ENCODE measurements around the gene CRY2. TPM values are rescaled to one million over a fixed set of nuclear protein-coding genes. Genes with fewer than 3 reads are reported as not detected.

The CRY2 gene
- total RNA-seq, 1 donor from 2014 or later: 8.5 TPM

- TF ChIP-seq, protein P1, sequence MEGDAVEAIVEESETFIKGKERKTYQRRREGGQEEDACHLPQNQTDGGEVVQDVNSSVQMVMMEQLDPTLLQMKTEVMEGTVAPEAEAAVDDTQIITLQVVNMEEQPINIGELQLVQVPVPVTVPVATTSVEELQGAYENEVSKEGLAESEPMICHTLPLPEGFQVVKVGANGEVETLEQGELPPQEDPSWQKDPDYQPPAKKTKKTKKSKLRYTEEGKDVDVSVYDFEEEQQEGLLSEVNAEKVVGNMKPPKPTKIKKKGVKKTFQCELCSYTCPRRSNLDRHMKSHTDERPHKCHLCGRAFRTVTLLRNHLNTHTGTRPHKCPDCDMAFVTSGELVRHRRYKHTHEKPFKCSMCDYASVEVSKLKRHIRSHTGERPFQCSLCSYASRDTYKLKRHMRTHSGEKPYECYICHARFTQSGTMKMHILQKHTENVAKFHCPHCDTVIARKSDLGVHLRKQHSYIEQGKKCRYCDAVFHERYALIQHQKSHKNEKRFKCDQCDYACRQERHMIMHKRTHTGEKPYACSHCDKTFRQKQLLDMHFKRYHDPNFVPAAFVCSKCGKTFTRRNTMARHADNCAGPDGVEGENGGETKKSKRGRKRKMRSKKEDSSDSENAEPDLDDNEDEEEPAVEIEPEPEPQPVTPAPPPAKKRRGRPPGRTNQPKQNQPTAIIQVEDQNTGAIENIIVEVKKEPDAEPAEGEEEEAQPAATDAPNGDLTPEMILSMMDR (IDR thresholded peaks at IDR 0.05; ENCODE audit: insufficient read depth, low read length, poor library complexity, severe bottlenecking): no peak
- no peak for DNase-seq (ENCODE audit: low read depth)
- Histone ChIP-seq H3K27me3 (ENCODE audit: control insufficient read depth, insufficient read depth, low read length) (peaks cover 11% of the 10 kb centered on the region), H3K36me3 (ENCODE audit: control insufficient read depth, insufficient read depth, low read length) (no peaks in the 10 kb centered on the region), H3K4me3 (ENCODE audit: low read depth, low read length) (no peak overlapping the region)
Observed at GRCh38 chr11:45884596-45885185, 37.4 kb downstream of the CRY2 start.

- Histone ChIP-seq H3K27me3 (ENCODE audit: control insufficient read depth, insufficient read depth, low read length) (peaks cover 11% of the 10 kb centered on the region), H3K36me3 (ENCODE audit: control insufficient read depth, insufficient read depth, low read length) (no peaks in the 10 kb centered on the region), H3K4me3 (ENCODE audit: low read depth, low read length) (peak within 1 kb of the TSS; percentile 30)
- TF ChIP-seq, protein P1 (IDR thresholded peaks at IDR 0.05; ENCODE audit: insufficient read depth, low read length, poor library complexity, severe bottlenecking): no peak
- no peak for DNase-seq (ENCODE audit: low read depth)
Observed at GRCh38 chr11:45885274-45885920, 38.1 kb downstream of the CRY2 start, which contains the start of gene MAPK8IP1. MAPK8IP1 (plus strand) TSS chr11:45885651; CDS start chr11:45885821, 170 bp downstream.

DNA sequence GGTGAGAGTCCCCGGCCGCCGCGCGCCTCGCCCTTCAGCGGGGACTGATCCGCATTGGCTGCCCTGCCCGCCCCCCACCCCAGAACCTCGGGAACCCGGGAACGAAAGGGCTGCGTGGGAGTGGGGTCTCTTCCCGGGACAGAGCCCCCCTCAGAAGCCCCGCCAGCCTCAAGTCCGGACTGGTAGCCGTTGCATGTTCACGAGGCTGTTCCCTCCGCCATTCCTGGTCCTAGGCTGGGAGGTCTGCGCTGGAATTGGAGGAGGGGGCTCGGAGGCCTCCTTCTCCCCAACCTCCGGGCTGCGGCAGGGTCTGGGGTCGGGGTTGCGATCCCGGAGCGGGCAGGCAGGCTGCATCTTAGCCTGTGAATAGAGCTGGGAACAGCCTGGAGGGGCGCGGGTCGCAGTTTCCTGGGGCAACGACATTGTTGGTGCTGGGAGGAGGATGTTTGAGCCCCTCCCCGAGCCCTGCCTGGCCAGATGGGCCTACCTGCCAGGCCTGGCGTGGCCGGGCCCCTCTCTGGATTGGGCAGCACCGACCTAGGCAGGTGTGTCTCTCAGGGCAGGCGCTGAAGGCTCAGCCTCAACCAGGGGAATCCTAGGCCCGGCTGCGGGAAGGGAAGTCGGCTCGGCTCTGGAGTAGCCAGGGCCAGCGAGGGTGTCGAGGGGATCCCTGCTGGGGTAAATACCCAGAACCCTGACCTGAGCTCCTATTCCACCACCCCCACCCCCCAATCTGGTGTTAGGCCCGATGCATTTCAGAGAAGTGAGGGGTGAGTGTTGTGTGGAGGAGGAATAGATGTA is 38.8 kb downstream of the CRY2 start:
- no peaks in the 10 kb centered on the region for H3K36me3 ChIP-seq (ENCODE audit: control insufficient read depth, insufficient read depth, low read length)
- TF ChIP-seq, protein P1 (IDR thresholded peaks at IDR 0.05; ENCODE audit: insufficient read depth, low read length, poor library complexity, severe bottlenecking): no peak
- DNase-seq (ENCODE audit: low read depth): no peak
- peak overlapping the region; percentile 30 for H3K4me3 ChIP-seq (ENCODE audit: low read depth, low read length)
- peaks cover 11% of the 10 kb centered on the region for H3K27me3 ChIP-seq (ENCODE audit: control insufficient read depth, insufficient read depth, low read length)

GRCh38 chr11:45886816-45887520 is 39.7 kb downstream of the CRY2 start:
- Histone ChIP-seq H3K36me3 (ENCODE audit: control insufficient read depth, insufficient read depth, low read length) (no peaks in the 10 kb centered on the region), H3K27me3 (ENCODE audit: control insufficient read depth, insufficient read depth, low read length) (peaks cover 15% of the 10 kb centered on the region), H3K4me3 (ENCODE audit: low read depth, low read length) (no peak overlapping the region)
- no peak for DNase-seq (ENCODE audit: low read depth)
- TF ChIP-seq, protein P1 (IDR thresholded peaks at IDR 0.05; ENCODE audit: insufficient read depth, low read length, poor library complexity, severe bottlenecking): no peak

DNA sequence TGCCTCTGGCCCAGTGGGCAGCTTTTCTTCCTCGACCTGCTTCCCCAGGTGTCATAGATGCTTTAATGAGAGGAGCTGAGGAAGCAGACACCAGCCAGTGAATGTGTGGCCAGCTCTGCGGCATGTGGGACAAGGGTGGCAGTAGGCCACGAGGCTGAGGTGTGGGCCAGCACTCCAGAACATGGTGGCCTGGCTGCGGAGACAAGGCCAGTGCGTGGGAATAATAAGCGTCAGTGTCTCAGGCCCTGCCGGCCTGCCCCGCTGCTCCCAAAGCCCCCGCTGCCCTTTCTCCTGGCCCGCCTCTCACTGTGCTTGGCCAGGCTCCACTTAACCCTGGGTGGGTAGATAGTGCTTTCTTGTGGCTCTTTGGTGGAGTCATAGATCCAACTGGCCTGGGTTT is 40.3 kb downstream of the CRY2 start:
- TF ChIP-seq, protein P1 (IDR thresholded peaks at IDR 0.05; ENCODE audit: insufficient read depth, low read length, poor library complexity, severe bottlenecking): no peak
- Histone ChIP-seq H3K27me3 (ENCODE audit: control insufficient read depth, insufficient read depth, low read length) (peaks cover 15% of the 10 kb centered on the region), H3K36me3 (ENCODE audit: control insufficient read depth, insufficient read depth, low read length) (no peaks in the 10 kb centered on the region), H3K4me3 (ENCODE audit: low read depth, low read length) (no peak overlapping the region)
- DNase-seq (ENCODE audit: low read depth): no peak
